Brain microvascular endothelial cell (primary cell): ENCODE measurements around the gene ZNF205.

Source experiments
- DNase-seq: peaks from one replicate; pipeline ENCODE4 v3.0.0-alpha.2; 2020
- H3K27ac ChIP-seq: fragments of 250-450 bp; sonication (Bioruptor Pico); 2 replicates; pipeline ENCODE4 v1.5.1; 2020; ENCODE audit warnings: mild to moderate bottlenecking, moderate library complexity
- H3K27me3 ChIP-seq: fragments of 250-450 bp; sonication (Bioruptor Pico); replicated peaks from 2 replicates; pipeline ENCODE4 v1.5.1; 2020; ENCODE audit warnings: mild to moderate bottlenecking
- H3K36me3 ChIP-seq: fragments of 250-450 bp; sonication (Bioruptor Pico); replicated peaks from 2 replicates; pipeline ENCODE4 v1.5.1; 2020; ENCODE audit warnings: mild to moderate bottlenecking
- H3K4me3 ChIP-seq: 2 replicates; pipeline ENCODE4 v1.5.1; 2011; ENCODE audit warnings: low read depth, mild to moderate bottlenecking, control low read depth, low read length, moderate library complexity
- CTCF ChIP-seq: IDR thresholded peaks from 2 replicates; pipeline ENCODE4 v1.5.1; 2011; ENCODE audit warnings: low read depth, mild to moderate bottlenecking, moderate library complexity, low read length, control low read depth, inconsistent platforms; ENCODE audit errors: missing control alignments
- in situ Hi-C: cut with HindIII; loops from 2 replicates; pipeline ENCODE4 v1.10.0; 2017; ENCODE audit warnings: low sequenced_read_pairs, low pct_ligation_motif_present

Gene ZNF205

DNA sequence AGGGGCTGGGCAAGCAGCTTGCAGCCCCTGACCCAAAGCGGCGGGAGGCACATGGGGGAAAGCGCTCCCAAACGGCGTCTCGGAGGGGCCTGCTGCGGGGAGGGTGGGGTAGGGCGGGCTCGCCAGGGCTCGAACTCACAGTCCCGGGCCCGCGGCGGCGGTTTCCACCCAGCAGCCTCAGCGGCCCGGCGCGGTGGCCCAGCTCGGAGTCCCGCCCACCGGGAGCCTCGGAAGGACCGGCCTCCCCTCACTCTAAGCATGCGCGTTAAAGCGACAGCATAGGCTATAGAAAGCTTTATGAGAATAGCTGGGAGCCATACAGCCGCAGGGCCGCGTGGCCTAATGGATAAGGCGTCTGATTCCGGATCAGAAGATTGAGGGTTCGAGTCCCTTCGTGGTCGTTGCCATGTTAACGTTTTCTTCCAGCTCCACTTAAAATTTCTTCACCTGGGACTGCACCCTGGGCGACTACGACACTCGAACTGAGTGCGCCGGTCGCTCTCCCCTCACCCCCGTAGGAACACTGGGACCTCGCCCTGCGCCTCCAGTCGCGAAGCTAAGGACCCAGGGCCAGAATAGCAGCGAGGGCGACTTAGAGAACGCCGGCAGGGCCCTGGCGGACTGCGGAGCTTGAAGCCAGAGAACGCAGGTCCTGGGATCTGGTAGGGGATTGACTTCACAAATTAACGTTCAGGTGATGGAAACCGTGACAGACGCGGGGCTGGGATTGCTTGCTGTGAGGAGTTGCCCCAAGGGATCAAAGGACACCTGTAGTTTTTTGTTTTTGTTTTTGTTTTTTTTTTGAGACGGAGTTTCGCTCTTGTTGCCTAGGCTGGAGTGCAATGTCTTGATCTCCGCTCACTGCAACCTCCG lies 38.2 kb downstream of the ZNF205 start:
- no peak for TF ChIP-seq CTCF
- peak; percentile 94 for DNase-seq
- peak overlapping the region; percentile 79 for H3K4me3 ChIP-seq
- in situ Hi-C loops: no loop called here
- H3K27ac ChIP-seq: peak overlapping the region; percentile 37
- no peaks in the 10 kb centered on the region for H3K27me3 ChIP-seq
- no peaks in the 10 kb centered on the region for H3K36me3 ChIP-seq

DNA sequence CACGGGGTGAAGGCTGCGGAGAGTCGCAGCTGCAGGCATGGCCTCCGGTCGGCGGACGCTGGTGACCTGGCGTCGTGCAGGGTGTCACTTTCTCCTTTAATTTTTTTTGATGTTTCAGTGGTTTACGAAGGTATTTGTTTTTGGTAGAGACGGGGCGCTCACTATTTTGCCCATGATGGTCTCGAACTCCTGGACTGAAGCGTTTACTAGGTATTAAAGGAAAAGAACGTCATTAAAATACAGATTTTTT lies 39.6 kb downstream of the ZNF205 start:
- H3K27ac ChIP-seq: no peak overlapping the region
- in situ Hi-C loops: no loop called here

GRCh38 chr16:3152277-3152990 lies 40.0 kb downstream of the ZNF205 start:
- peak; percentile 91 for DNase-seq
- Histone ChIP-seq H3K36me3 (no peaks in the 10 kb centered on the region), H3K4me3 (peak overlapping the region; percentile 59), H3K27ac (no peak overlapping the region), H3K27me3 (no peaks in the 10 kb centered on the region)
- in situ Hi-C loops: no loop called here
- peak; percentile 57 for TF ChIP-seq CTCF

More for the DNA sequence above, 39.6 kb downstream of the ZNF205 start:
- no peak for TF ChIP-seq CTCF
- Histone ChIP-seq H3K36me3 (no peaks in the 10 kb centered on the region), H3K4me3 (peak overlapping the region; percentile 59), H3K27me3 (no peaks in the 10 kb centered on the region)
- no peak for DNase-seq

- TF ChIP-seq CTCF: no peak
- DNase-seq: no peak
- Histone ChIP-seq H3K4me3 (no peak overlapping the region), H3K27me3 (no peaks in the 10 kb centered on the region), H3K36me3 (no peaks in the 10 kb centered on the region), H3K27ac (no peak overlapping the region)
- in situ Hi-C loops: no loop called here
These were observed 40.6 kb downstream of the ZNF205 start for GRCh38 chr16:3152991-3153368.

GRCh38 chr16:3155181-3155580 lies 42.8 kb downstream of the ZNF205 start:
- Histone ChIP-seq H3K27ac (no peak overlapping the region), H3K27me3 (no peaks in the 10 kb centered on the region), H3K4me3 (no peak overlapping the region), H3K36me3 (no peaks in the 10 kb centered on the region)
- in situ Hi-C loops: no loop called here
- TF ChIP-seq CTCF: no peak
- no peak for DNase-seq
